GM19238 (cell line): ENCODE measurements around the gene CRYM.
"Not testable (repeated sequence)": the region's sequence is repeated elsewhere in the genome, so short reads cannot be mapped to it uniquely, and the experiment has no call there.

ENCODE experiments used
- DNase-seq: peaks from one replicate; pipeline ENCODE4 v3.0.0; 2011; ENCODE audit warnings: low spot score; ENCODE audit not compliant: insufficient read length

Gene CRYM

DNA sequence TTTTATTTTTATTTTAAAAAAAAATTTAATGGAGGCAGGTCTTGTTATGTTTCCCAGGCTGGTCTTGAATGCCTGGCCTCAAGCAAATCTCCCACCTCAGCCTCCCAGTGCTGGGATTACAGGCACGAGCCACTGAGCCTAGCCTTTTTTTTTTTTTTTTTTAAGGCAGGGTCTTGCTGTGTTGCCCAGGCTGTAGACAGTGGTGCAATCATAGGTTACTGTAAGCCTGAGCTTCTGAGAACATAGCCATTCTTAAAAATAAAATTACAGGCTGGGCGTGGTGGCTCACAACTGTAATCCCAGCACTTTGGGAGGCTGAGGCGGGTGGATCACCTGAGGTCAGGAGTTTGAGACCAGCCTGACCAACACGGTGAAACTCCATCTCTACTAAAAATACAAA, 29.9 kb downstream of the CRYM start:
- not testable (repeated sequence) for DNase-seq

GRCh38 chr16:21244518-21245215, 33.4 kb downstream of the CRYM start:
- DNase-seq: no peak

GRCh38 chr16:21242756-21243155, 35.3 kb downstream of the CRYM start:
- DNase-seq: no peak

DNA sequence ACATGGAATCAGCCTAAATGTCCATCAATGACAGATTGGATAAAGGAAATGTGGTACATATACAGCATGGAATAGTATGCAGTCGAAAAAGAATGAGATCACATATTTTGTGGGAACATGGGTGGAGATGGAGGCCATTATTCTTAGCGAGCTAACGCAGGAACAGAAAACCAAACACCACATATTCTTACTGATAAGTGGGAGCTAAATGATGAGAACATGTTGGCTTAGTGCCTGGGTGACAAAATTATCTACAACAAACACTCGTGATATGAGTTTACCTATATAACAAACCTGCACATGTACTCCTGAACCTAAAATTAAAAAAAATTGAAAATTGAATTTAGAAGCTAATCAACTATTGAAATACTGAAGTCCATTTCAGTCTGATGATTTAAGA, 38.4 kb downstream of the CRYM start:
- no peak for DNase-seq

DNA sequence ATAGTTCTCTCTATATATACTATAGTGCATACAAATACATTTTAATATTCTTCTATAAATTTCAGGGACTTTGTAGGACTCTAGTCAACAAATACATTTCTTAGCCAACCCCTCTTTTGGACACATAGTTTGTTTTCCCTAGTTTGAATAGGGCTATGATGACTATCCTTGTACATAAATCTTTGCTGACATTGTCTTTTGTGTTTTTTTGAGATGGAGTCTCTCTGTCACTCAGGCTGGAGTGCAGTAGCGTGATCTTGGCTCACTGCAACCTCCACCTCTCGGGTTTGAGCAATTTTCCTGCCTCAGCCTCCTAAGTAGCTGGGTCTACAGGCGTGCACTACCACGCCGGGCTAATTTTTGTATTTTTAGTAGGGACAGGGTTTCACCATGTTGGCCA, 41.3 kb downstream of the CRYM start:
- DNase-seq: no peak

DNA sequence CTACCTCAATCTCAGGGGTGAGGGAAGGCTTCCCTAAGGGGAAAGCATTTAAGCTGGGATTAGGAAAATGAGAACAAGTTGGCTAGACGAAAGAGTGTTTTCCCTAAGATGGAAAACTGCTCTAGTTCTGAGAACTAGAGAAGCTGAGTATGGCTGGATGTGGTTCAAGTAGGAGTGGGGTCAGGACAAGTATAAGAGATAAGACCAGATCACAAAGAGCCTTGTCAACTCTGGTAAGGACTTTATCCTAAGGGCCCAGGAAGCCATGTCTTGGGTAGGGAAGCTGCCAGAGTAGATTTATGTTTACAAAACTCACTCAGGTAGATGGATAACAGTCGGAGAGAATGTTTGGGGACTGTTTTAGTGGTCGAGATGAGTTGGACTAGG, 42.9 kb downstream of the CRYM start:
- no peak for DNase-seq

GRCh38 chr16:21233521-21234150, 44.5 kb downstream of the CRYM start, which contains the start of gene ANKS4B:
ANKS4B (plus strand) TSS chr16:21233699; CDS start chr16:21233738, 39 bp downstream.
- DNase-seq: no peak

DNA sequence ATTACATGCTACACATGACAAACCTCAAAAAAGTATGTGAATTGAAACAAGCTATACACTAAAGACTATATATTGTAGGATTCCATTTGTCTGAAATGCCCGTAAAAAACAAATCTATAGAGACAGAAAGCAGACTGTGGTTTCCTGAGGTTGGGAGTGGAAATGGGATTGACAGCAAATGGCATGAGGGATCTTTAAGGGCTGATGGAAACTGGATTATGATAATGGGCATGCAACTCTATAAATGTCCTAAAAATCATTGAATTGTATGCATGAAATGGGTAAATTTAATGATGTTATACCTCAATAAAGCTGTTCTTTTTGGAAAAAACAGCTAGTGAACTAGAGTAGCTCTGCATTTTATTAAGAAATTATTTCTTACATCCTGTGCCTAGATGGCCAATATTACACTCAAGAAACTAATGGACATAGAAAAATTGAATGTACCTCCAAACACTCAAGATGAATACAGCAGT, 45.0 kb downstream of the CRYM start:
- DNase-seq: no peak

DNA sequence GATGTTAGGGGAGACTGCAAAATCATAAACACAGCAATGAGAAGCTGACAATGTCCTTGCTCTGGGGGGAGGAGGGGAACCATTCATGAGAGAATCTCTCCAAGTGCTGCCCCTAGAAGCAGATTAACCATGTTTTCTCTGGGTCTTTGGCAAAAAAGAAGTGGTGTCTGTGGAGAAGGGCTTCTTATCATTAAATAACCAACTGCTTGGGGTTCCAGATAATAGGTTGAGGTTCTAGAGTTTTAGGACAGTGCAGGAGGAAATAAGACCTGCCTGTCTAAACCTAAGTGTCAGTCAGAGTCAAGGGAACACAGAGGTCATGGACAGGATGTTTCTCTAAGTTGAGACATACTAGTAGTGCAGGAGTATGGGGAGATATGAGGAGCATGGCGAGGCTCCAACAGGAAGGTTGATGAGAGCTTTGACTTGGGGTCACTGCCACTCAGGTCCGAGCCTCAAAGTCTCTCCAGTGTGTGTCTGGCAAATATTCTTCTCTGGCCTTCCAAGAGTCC, 49.7 kb downstream of the CRYM start:
- DNase-seq: no peak

- no peak for DNase-seq
Measured at GRCh38 chr16:21227866-21228265, 50.2 kb downstream of the CRYM start.

- no peak for DNase-seq
Measured at GRCh38 chr16:21226749-21227148, 51.3 kb downstream of the CRYM start.

DNA sequence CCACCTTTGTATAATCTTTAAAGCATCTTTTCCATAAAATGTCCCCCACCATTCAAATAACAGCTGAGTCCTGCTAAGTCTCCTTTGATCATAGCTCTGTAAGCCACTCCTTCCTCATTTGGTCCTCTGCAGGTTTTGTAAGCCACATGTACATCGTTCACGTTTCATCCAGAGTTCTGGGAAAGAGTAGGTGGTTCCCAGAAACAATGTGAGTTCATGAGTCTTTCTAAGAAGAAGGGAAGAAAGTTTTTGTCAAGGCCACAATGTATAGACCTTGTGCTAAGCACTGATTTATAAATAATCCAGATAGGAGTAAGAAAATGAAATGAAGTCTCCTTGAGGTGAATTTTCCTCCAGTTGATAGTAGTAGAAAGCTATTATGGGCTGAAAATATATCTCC, 53.3 kb downstream of the CRYM start:
- no peak for DNase-seq

DNA sequence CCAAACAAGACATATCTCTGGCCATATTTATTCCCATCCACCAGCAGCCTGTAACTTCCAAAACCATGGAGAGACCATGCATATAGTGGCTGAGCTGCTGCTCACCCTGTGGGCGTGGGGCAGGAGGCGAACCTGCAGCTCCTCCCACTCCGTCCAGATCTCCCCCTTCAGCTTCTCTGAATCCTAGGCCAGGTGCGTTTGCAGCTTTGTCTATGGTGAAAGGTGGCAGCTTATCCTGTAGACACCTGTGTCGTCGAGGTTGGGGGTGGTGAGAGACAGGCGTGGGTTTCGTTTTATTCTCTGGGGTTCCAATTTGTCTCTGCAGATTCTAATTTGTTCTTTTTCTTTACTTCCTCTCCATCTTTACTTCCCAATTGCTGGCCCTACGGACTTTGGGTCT, 54.3 kb downstream of the CRYM start:
- no peak for DNase-seq

DNA sequence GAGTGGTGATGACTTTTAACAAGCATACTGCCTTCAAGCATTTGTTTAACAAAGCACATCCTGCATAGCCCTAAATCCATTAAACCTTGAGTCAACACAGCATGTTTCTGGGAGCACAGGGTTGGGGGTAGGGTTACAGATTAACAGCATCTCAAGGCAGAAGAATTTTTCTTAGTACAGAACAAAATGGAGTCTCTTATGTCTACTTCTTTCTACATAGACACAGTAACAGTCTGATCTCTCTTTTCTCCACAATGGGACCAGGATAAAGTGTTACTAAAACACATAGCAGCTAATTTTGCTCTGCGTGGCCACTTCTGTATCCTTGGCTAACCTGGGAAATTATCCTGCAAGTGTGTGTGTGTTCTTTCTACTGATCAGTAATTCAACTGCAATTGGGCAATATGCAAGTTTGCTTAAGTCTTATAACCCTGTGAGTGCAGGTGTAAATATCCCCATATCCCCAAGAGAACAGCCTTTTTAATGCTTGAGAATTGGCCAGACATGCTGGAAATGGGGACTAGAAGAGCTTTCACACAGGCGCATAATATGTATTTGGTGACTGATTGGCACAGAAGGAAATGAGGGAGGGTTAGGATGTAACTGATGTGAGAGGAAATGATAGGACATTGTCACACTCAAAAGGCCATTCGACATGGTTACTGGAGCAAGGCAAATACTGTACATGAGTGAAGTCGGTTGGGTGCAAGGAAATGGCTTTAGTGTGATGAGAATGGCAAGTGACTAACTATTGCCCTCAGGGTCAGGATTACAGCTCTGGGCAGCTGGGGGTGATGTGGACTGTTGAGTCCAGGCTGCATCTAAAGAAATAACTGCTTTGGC, 55.4 kb downstream of the CRYM start:
- no peak for DNase-seq

GRCh38 chr16:21219551-21219950, 58.5 kb downstream of the CRYM start:
- DNase-seq: no peak

GRCh38 chr16:21218153-21218552, 59.9 kb downstream of the CRYM start:
- DNase-seq: no peak

GRCh38 chr16:21217121-21217520, 61.0 kb downstream of the CRYM start:
- DNase-seq: no peak

- DNase-seq: no peak
Measured at GRCh38 chr16:21214086-21214485, 64.0 kb downstream of the CRYM start.

- DNase-seq: no peak
Measured at GRCh38 chr16:21211486-21211885, 66.6 kb downstream of the CRYM start, which contains the start of gene ZP2. ZP2 (minus strand) TSS chr16:21211574; CDS start chr16:21211547, 27 bp downstream.
